ENCODE results near the gene SCAMP1.
A peak's percentile ranks its signal among the peaks of the same experiment; 100 is the strongest.
"Not testable (repeated sequence)": the region's sequence is repeated elsewhere in the genome, so short reads cannot be mapped to it uniquely, and the experiment has no call there.

SCAMP1 gene
- total RNA-seq, result 39.4 reads per million, percentile 63 among the genes with 10 or more reads in this experiment

GRCh38 chr5:78359831-78360673, at the start of gene SCAMP1:
TSS of gene SCAMP1 (plus strand) at chr5:78360617. CDS start at chr5:78360672, 55 bp downstream.
- DNase-seq, result peak; percentile 86

GRCh38 chr5:78317515-78317914, 42.9 kb upstream of the SCAMP1 start:
- DNase-seq, result no peak

GRCh38 chr5:78318337-78318736, 42.1 kb upstream of the SCAMP1 start:
- no peak for DNase-seq

GRCh38 chr5:78320401-78320800, 40.0 kb upstream of the SCAMP1 start:
- no peak for DNase-seq

- no peak for DNase-seq
These were observed 37.2 kb upstream of the SCAMP1 start for GRCh38 chr5:78323241-78323640.

- DNase-seq, result no peak
These were observed 33.5 kb upstream of the SCAMP1 start for GRCh38 chr5:78326930-78327329.

GRCh38 chr5:78327761-78328510, 32.5 kb upstream of the SCAMP1 start:
- DNase-seq, result no peak

- no peak for DNase-seq
These were observed 31.7 kb upstream of the SCAMP1 start for GRCh38 chr5:78328585-78329173.

- DNase-seq, result no peak
These were observed 28.8 kb upstream of the SCAMP1 start for GRCh38 chr5:78331523-78332080.

GRCh38 chr5:78334811-78335210, 25.6 kb upstream of the SCAMP1 start:
- DNase-seq, result no peak

- DNase-seq, result no peak
These were observed 24.4 kb upstream of the SCAMP1 start for GRCh38 chr5:78335976-78336375.

GRCh38 chr5:78336698-78337097, 23.7 kb upstream of the SCAMP1 start:
- DNase-seq, result no peak

GRCh38 chr5:78339617-78340436, 20.6 kb upstream of the SCAMP1 start:
- DNase-seq, result no peak

- DNase-seq, result no peak
These were observed 19.0 kb upstream of the SCAMP1 start for GRCh38 chr5:78341440-78341839.

GRCh38 chr5:78345485-78345884, 14.9 kb upstream of the SCAMP1 start:
- no peak for DNase-seq

- no peak for DNase-seq
These were observed 6.9 kb upstream of the SCAMP1 start for GRCh38 chr5:78353520-78353919.

GRCh38 chr5:78354066-78354670, 6.2 kb upstream of the SCAMP1 start:
- DNase-seq, result no peak

GRCh38 chr5:78355561-78355960, 4.9 kb upstream of the SCAMP1 start:
- no peak for DNase-seq

- DNase-seq, result not testable (repeated sequence)
These were observed 974 bp upstream of the SCAMP1 start for GRCh38 chr5:78359455-78359830.

GRCh38 chr5:78360674-78360923, 182 bp downstream of the SCAMP1 start:
- DNase-seq, result no peak

GRCh38 chr5:78360924-78361630, 660 bp downstream of the SCAMP1 start:
- peak; percentile 74 for DNase-seq

GRCh38 chr5:78361631-78361993, 1.2 kb downstream of the SCAMP1 start:
- DNase-seq, result no peak

All from effector CD4-positive, alpha-beta T cell (primary cell).